ENCODE data around the gene EIPR1. TPM values are rescaled to one million over a fixed set of nuclear protein-coding genes. Genes with fewer than 3 reads are reported as not detected.
A peak's percentile ranks its signal among the peaks of the same experiment; 100 is the strongest.

EIPR1 gene
- total and polyA plus RNA-seq, 2 of the 13 experiments (the other 11 are each of a cell fraction or from before 2014, with no cell fraction given), result 70.0 to 96.3 TPM

DNA sequence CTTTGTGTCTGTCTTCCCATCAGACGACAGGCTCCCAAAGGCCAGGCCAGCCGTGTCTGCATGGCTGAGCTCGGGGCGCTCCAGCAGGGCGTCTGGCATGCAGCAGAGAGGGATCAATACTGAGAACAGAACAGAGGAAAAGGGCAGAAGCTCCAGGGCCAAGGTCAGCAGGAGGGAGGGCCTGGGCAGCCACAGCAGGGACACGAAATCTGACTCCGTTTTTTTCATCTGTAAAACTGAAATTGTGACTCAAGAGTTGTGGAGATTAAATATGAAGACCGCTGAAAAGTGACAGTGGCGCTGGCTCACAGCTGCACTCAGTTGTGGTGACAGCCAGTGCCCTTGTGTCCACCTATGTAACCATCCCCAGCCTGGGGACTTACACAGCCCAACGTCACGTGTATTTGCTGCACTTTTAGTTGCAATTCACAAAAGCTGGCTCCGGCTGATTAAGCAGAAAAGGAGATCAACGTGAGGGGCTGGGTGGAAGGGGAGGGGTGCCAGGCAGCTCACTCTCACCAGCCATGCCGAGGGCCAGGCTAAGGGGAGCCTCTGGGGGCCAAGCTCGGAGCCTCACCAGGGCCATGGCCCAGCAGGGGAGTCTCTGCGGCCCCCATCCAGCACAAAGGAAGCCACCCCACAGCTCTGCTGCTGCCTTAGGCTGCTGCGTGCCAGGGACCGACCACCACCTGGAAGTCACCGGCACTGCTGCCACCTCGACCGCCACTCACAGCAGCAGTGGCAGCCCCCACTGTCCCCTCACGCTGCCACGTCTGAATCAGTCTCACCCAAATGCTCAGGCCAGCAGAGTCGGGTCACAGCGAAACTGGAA lies 74.7 kb downstream of the EIPR1 start (continued):
- no peak for TF ChIP-seq HNF4G (IDR thresholded peaks at IDR 0.05; ENCODE audit: borderline replicate concordance, low read depth, low read length)
- no peak for TF ChIP-seq HNF4G (CRISPR knock-in tag; IDR thresholded peaks at IDR 0.05; ENCODE audit: borderline replicate concordance, low read depth)
- no peak for TF ChIP-seq HMG20A (CRISPR knock-in tag; IDR thresholded peaks at IDR 0.05; ENCODE audit: borderline replicate concordance)
- no peak for TF ChIP-seq PBX2 (CRISPR knock-in tag; IDR thresholded peaks at IDR 0.05)
- TF ChIP-seq DDIT3 (CRISPR knock-in tag; IDR thresholded peaks at IDR 0.05), result no peak
- TF ChIP-seq PBX3 (CRISPR knock-in tag; IDR thresholded peaks at IDR 0.05; ENCODE audit: borderline replicate concordance), result no peak
- no peak for TF ChIP-seq CSRNP1 (CRISPR knock-in tag; IDR thresholded peaks at IDR 0.05)
- TF ChIP-seq ZNF589 (CRISPR knock-in tag; conservative IDR thresholded peaks at IDR 0.05), result no peak; the same call in 1 of the 2 replicates
- TF ChIP-seq ZNF546 (CRISPR knock-in tag; conservative IDR thresholded peaks at IDR 0.05), result no peak
- TF ChIP-seq ONECUT2 (CRISPR knock-in tag; IDR thresholded peaks at IDR 0.05), result peak; percentile 92
- TF ChIP-seq NR2F1 (CRISPR knock-in tag; IDR thresholded peaks at IDR 0.05), result peak; percentile 46 to 69; a peak in 2 of 4 replicates
- TF ChIP-seq ZBTB38 (CRISPR knock-in tag; IDR thresholded peaks at IDR 0.05), result peak; percentile 91; the same call in 1 of the 2 replicates
- TF ChIP-seq HMGXB3 (CRISPR knock-in tag; IDR thresholded peaks at IDR 0.05; ENCODE audit: borderline replicate concordance), result no peak

Measured in HepG2 (cell line).